Karpas-422 (cell line): Measurements from ENCODE around the gene CKS2. TPM values are rescaled to one million over a fixed set of nuclear protein-coding genes. Genes with fewer than 3 reads are reported as not detected.

ENCODE experiments used
- small RNA-seq: library from RNA; depleted of rRNA; stranded (forward); fragments of <200 nt; gene quantifications from one replicate; pipeline ENCODE3, GENCODE V24; 2014
- total RNA-seq: library from RNA; depleted of rRNA; stranded (reverse); fragments of >200 nt; shearing (Covaris generic); gene quantifications from 2 replicates; pipeline ENCODE4 v1.2.3, GENCODE V29; 2014; ENCODE audit warnings: low replicate concordance; rRNA removed

The CKS2 gene
- total RNA-seq, 1 experiment from 2014 or later: 319 TPM

Small RNAs within 50 kb of the gene (small RNA-seq; reads per million reads assigned to genes)
- not detected for gene MIR3153

Other genes with a start within 250 kb of the CKS2 start
- gene SHC3, start 132.4 kb upstream of the CKS2 start, total RNA-seq: 0.04 TPM in 1 of 2 replicates, not detected in the other
- 49.9 and 74.1 TPM in 2 replicates for gene SECISBP2, start 7.3 kb downstream of the CKS2 start, total RNA-seq
- 2.3 and 5.3 TPM in 2 replicates for gene SEMA4D, start 186.9 kb downstream of the CKS2 start, total RNA-seq